Measurements from ENCODE around the gene ERCC8. TPM values are rescaled to one million over a fixed set of nuclear protein-coding genes. Genes with fewer than 3 reads are reported as not detected.
A peak's percentile ranks its signal among the peaks of the same experiment; 100 is the strongest.

Gene ERCC8
- polyA plus RNA-seq, 1 experiment = 23.9 TPM

DNA sequence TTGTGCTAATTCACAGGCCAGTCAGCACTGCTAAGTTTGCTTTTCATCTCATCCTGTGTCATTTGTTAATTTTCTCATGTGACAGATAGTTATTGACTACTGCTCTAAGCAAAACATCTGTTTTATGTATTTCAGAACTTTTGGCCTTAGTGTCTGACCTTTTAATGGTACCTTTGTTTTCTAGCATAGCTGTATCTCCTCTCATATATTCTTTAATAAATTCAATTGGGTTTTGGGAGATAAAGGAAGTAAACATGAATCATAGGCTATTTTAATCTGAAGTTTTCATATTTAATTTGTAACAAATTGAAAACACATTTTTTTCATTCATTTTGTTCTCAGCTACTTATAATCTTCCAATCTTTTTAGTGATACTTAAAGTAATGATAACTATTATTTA lies 13.2 kb upstream of the ERCC8 start:
- TF ChIP-seq, protein P1, sequence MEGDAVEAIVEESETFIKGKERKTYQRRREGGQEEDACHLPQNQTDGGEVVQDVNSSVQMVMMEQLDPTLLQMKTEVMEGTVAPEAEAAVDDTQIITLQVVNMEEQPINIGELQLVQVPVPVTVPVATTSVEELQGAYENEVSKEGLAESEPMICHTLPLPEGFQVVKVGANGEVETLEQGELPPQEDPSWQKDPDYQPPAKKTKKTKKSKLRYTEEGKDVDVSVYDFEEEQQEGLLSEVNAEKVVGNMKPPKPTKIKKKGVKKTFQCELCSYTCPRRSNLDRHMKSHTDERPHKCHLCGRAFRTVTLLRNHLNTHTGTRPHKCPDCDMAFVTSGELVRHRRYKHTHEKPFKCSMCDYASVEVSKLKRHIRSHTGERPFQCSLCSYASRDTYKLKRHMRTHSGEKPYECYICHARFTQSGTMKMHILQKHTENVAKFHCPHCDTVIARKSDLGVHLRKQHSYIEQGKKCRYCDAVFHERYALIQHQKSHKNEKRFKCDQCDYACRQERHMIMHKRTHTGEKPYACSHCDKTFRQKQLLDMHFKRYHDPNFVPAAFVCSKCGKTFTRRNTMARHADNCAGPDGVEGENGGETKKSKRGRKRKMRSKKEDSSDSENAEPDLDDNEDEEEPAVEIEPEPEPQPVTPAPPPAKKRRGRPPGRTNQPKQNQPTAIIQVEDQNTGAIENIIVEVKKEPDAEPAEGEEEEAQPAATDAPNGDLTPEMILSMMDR (IDR thresholded peaks at IDR 0.05; ENCODE audit: low read depth, low read length) = no peak
- H3K4me3 ChIP-seq (ENCODE audit: low read depth, low read length) = no peak overlapping the region
- no peaks in the 10 kb centered on the region for H3K27me3 ChIP-seq (ENCODE audit: control insufficient read depth, insufficient read depth, low read length)
- no peak overlapping the region for H3K27ac ChIP-seq (ENCODE audit: low read depth, low read length)
- POLR2A ChIA-PET = no interaction called here
- DNase-seq (ENCODE audit: low read depth, low spot score) = no peak
- no peaks in the 10 kb centered on the region for H3K9me3 ChIP-seq (ENCODE audit: control insufficient read depth, insufficient read depth, low read length)
- CTCF ChIA-PET = interaction anchor here (1.1 to 5.6 kb wide), 10 partner anchors 12 to 1185 kb away, joined by 3 to 28 read pairs (median 10); partner anchors contain the start of genes ERCC8, NDUFAF2 and ZSWIM6

DNA sequence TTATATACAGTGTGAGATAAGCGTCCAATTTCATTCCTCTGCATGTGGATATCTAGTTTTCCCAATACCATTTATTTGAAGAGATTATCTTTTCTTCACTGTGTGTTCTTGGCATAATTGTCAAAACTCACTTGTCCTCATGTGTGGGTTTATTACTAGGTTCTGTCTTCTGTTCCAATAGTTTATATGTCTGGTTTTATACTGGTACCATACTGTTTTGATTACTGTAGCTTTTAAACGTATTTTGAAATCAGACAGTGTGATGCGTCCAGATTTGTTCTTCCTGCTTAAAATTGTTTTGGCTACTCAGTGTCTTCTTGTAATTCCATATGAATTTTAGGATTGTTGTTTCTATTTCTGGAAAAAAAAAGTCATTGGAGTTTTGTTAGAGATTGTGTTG lies 10.4 kb upstream of the ERCC8 start:
- Histone ChIP-seq H3K4me3 (ENCODE audit: low read depth, low read length) (no peak overlapping the region), H3K27me3 (ENCODE audit: control insufficient read depth, insufficient read depth, low read length) (no peaks in the 10 kb centered on the region), H3K9me3 (ENCODE audit: control insufficient read depth, insufficient read depth, low read length) (no peaks in the 10 kb centered on the region), H3K27ac (ENCODE audit: low read depth, low read length) (no peak overlapping the region)
- DNase-seq (ENCODE audit: low read depth, low spot score) = no peak
- CTCF ChIA-PET = no interaction called here
- TF ChIP-seq, protein P1 (IDR thresholded peaks at IDR 0.05; ENCODE audit: low read depth, low read length) = no peak
- POLR2A ChIA-PET = no interaction called here

DNA sequence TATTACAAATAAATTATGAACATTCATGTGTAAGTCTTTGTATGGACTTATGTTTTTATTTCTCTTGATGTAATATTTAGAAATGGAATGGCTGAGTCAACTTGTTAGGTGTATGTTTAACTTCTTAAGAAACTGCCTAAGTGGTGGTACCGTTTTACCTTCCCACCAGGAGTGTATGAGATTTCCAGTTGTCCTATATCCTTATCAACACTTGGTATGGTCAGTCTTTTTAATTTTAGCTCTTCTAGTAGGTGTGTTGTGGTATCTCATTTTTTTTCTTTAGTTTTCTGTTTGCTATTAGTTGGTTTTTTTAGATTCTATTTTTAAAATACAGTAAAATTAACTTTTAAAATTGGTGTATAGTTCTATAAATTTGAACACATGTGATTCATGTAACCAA lies 3.9 kb upstream of the ERCC8 start:
- Histone ChIP-seq H3K4me3 (ENCODE audit: low read depth, low read length) (no peak overlapping the region), H3K27ac (ENCODE audit: low read depth, low read length) (no peak overlapping the region), H3K9me3 (ENCODE audit: control insufficient read depth, insufficient read depth, low read length) (no peaks in the 10 kb centered on the region), H3K27me3 (ENCODE audit: control insufficient read depth, insufficient read depth, low read length) (no peaks in the 10 kb centered on the region)
- no peak for DNase-seq (ENCODE audit: low read depth, low spot score)
- TF ChIP-seq, protein P1 (IDR thresholded peaks at IDR 0.05; ENCODE audit: low read depth, low read length) = no peak
- POLR2A ChIA-PET = no interaction called here
- CTCF ChIA-PET = no interaction called here

DNA sequence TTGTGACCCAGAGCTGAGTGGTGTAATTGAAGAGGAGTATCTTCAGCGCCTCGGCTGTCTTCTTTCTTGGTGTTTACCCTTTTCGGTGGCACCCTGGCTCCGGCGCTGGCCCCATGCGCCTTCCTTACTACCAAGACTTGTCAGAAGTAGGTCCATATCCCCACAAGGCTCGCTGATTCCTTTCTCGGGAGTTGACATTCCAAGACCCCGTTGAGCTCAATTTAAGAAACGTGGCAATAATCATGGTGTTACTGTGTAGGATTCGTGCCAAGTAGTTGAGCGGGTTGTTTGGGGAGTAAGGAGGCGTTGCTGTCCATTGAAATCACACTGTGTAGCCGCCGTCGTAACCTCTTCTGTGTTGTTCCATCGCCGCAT lies 930 bp upstream of the ERCC8 start:
- ChIA-PET CTCF (interaction anchor here (0.8 to 3.8 kb wide), 7 partner anchors 11 to 712 kb away, joined by 3 to 28 read pairs (median 4); partner anchors contain the start of gene DEPDC1B), POLR2A (no interaction called here)
- no peaks in the 10 kb centered on the region for H3K27me3 ChIP-seq (ENCODE audit: control insufficient read depth, insufficient read depth, low read length)
- TF ChIP-seq, protein P1 (IDR thresholded peaks at IDR 0.05; ENCODE audit: low read depth, low read length) = no peak
- H3K9me3 ChIP-seq (ENCODE audit: control insufficient read depth, insufficient read depth, low read length) = no peaks in the 10 kb centered on the region
- peak; percentile 10 for DNase-seq (ENCODE audit: low read depth, low spot score)
- H3K4me3 ChIP-seq (ENCODE audit: low read depth, low read length) = peak overlapping the region; percentile 96
- peak overlapping the region; percentile 88 for H3K27ac ChIP-seq (ENCODE audit: low read depth, low read length)

DNA sequence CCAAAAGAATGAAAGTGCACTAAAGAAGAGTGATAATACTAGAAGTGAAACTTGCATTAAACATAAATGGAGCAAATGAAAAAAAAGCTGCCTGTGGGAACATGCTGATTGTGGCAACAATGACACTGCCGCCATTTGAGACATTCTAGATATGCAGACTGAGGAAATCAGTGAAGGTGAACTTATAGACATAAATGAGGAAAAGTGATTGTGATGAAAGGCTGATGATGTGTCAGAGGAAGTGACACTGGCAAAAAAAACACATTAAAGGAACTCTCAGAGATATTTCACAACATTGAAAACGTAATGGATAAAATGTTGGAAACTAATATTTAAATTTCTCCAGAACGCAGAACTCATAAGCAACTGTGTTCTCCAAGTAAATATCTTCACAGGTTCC lies 1.2 kb downstream of the ERCC8 start:
- TF ChIP-seq, protein P1 (IDR thresholded peaks at IDR 0.05; ENCODE audit: low read depth, low read length) = no peak
- H3K27me3 ChIP-seq (ENCODE audit: control insufficient read depth, insufficient read depth, low read length) = no peaks in the 10 kb centered on the region
- H3K9me3 ChIP-seq (ENCODE audit: control insufficient read depth, insufficient read depth, low read length) = no peaks in the 10 kb centered on the region
- CTCF ChIA-PET = no interaction called here
- no peak for DNase-seq (ENCODE audit: low read depth, low spot score)
- no peak overlapping the region; the same call in 1 of the 2 replicates for H3K4me3 ChIP-seq (ENCODE audit: low read depth, low read length)
- POLR2A ChIA-PET = no interaction called here
- no peak overlapping the region for H3K27ac ChIP-seq (ENCODE audit: low read depth, low read length)

Data from AG04450 (cell line).